Epithelial cell of esophagus (primary cell): ENCODE measurements around the gene ELOVL7.

ENCODE experiments used
- DNase-seq: peaks from one replicate; pipeline ENCODE4 v3.0.0; 2010; ENCODE audit warnings: low read depth
- H3K4me3 ChIP-seq: 2 replicates; pipeline ENCODE4 v1.5.1; 2011; ENCODE audit warnings: mild to moderate bottlenecking, low read length, control low read depth
- CTCF ChIP-seq: IDR thresholded peaks from 2 replicates; pipeline ENCODE4 v1.5.1; 2011; ENCODE audit warnings: low read depth, mild to moderate bottlenecking, low read length, control low read depth, inconsistent platforms; ENCODE audit not compliant: insufficient read depth; ENCODE audit errors: missing control alignments

ELOVL7 gene

GRCh38 chr5:60843936-60844905, at the start of gene ELOVL7:
ELOVL7 (minus strand) TSS chr5:60844269; CDS start chr5:60787397, 56,872 bp downstream.
- peak within 1 kb of the TSS; percentile 72 for H3K4me3 ChIP-seq
- TF ChIP-seq CTCF: peak; percentile 18
- peak; percentile 92 for DNase-seq

GRCh38 chr5:60893521-60893920, 49.5 kb upstream of the ELOVL7 start:
- no peak overlapping the region for H3K4me3 ChIP-seq
- no peak for TF ChIP-seq CTCF
- no peak for DNase-seq

- no peak for TF ChIP-seq CTCF
- H3K4me3 ChIP-seq: no peak overlapping the region
- DNase-seq: no peak
These were observed 47.6 kb upstream of the ELOVL7 start for GRCh38 chr5:60891667-60892066.

GRCh38 chr5:60888359-60889061, 44.4 kb upstream of the ELOVL7 start:
- no peak for DNase-seq
- TF ChIP-seq CTCF: no peak
- H3K4me3 ChIP-seq: no peak overlapping the region

GRCh38 chr5:60887746-60888145, 43.7 kb upstream of the ELOVL7 start:
- DNase-seq: no peak
- no peak overlapping the region for H3K4me3 ChIP-seq
- TF ChIP-seq CTCF: no peak

GRCh38 chr5:60887096-60887495, 43.0 kb upstream of the ELOVL7 start:
- TF ChIP-seq CTCF: no peak
- no peak for DNase-seq
- H3K4me3 ChIP-seq: no peak overlapping the region

- DNase-seq: no peak
- H3K4me3 ChIP-seq: no peak overlapping the region
- TF ChIP-seq CTCF: no peak
These were observed 42.1 kb upstream of the ELOVL7 start for GRCh38 chr5:60886158-60886557.
